ENCODE results near the gene C19orf47. TPM values are rescaled to one million over a fixed set of nuclear protein-coding genes. Genes with fewer than 3 reads are reported as not detected.

C19orf47 gene
- polyA plus RNA-seq, 1 donor from 2014 or later = 22.8 TPM

DNA sequence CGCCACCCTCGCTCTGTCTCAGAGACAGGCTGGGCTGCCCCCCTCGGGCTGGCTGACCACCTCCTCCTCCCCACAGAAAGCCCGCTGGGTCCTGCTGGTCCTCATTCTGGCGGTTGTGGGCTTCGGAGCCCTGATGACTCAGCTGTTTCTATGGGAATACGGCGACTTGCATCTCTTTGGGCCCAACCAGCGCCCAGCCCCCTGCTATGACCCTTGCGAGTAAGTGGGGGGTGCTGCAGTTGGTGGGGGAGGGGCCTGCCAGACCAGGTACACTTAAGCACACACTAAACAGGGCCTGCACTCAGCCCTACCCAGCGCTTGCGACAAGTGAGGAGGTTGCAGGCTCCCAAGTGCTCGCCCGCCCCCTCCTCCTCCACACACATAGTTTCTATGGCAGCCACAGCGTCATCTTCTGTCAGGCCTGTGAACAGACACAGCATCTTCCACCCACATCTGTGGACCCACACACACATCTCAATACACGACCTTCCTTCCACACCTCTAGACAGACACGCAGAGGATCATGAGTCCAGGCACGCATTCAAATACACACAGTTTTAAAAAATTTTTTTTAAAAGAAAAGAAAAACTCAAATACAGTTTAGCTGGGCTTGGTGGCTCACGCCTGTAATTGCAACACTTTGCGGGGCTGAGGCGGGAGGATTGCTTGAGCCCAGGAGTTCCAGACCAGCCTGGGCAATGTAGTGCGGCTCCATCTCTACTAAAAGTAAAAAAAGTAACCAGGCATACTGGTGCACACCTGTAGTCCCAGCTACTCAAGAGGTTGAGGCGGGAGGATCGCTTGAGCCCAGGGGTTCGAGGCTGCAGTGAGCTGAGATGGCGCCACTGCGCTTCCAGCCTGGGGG, 18.7 kb upstream of the C19orf47 start:
- Histone ChIP-seq H3K4me2 (ENCODE audit: low read length) (peak overlapping the region; percentile 96), H3F3A (ENCODE audit: insufficient read depth, low read length, poor library complexity, severe bottlenecking) (no peaks in the 10 kb centered on the region), H3K79me2 (replicated peaks; ENCODE audit: insufficient read depth, low read length) (peaks cover 34% of the 10 kb centered on the region), H3K27ac (ENCODE audit: low read length) (peak overlapping the region; percentile 92), H3K9ac (ENCODE audit: low read length) (peak overlapping the region; percentile 93), H2AFZ (ENCODE audit: low read depth, low read length) (no peak overlapping the region), H3K4me3 (ENCODE audit: low read length) (peak overlapping the region; percentile 85), H3K9me3 (ENCODE audit: low read length) (no peaks in the 10 kb centered on the region), H4K20me1 (ENCODE audit: insufficient read depth) (peaks cover 3% of the 10 kb centered on the region), H3K36me3 (ENCODE audit: insufficient read depth, low read length) (no peaks in the 10 kb centered on the region), H3K27me3 (ENCODE audit: insufficient read depth, low read depth, low read length) (no peaks in the 10 kb centered on the region), H3K9me2 (ENCODE audit: insufficient read depth, low read length) (no peaks in the 10 kb centered on the region)
- TF ChIP-seq EZH2 (IDR thresholded peaks at IDR 0.05; ENCODE audit: borderline replicate concordance, insufficient read depth, low read length, poor library complexity, severe bottlenecking) (no peak), SMC3 (conservative IDR thresholded peaks at IDR 0.05; ENCODE audit: poor library complexity) (peak; percentile 72), EP300 (conservative IDR thresholded peaks at IDR 0.05; ENCODE audit: poor library complexity, severe bottlenecking) (no peak), RAD21 (conservative IDR thresholded peaks at IDR 0.05) (peak; percentile 64), MXI1 (conservative IDR thresholded peaks at IDR 0.05; ENCODE audit: poor library complexity, severe bottlenecking) (peak; percentile 53), TAF1 (IDR thresholded peaks at IDR 0.05; ENCODE audit: low read depth) (peak; percentile 31), POLR2AphosphoS5 (IDR thresholded peaks at IDR 0.05) (peak; percentile 71)
- TF ChIP-seq, protein P1, sequence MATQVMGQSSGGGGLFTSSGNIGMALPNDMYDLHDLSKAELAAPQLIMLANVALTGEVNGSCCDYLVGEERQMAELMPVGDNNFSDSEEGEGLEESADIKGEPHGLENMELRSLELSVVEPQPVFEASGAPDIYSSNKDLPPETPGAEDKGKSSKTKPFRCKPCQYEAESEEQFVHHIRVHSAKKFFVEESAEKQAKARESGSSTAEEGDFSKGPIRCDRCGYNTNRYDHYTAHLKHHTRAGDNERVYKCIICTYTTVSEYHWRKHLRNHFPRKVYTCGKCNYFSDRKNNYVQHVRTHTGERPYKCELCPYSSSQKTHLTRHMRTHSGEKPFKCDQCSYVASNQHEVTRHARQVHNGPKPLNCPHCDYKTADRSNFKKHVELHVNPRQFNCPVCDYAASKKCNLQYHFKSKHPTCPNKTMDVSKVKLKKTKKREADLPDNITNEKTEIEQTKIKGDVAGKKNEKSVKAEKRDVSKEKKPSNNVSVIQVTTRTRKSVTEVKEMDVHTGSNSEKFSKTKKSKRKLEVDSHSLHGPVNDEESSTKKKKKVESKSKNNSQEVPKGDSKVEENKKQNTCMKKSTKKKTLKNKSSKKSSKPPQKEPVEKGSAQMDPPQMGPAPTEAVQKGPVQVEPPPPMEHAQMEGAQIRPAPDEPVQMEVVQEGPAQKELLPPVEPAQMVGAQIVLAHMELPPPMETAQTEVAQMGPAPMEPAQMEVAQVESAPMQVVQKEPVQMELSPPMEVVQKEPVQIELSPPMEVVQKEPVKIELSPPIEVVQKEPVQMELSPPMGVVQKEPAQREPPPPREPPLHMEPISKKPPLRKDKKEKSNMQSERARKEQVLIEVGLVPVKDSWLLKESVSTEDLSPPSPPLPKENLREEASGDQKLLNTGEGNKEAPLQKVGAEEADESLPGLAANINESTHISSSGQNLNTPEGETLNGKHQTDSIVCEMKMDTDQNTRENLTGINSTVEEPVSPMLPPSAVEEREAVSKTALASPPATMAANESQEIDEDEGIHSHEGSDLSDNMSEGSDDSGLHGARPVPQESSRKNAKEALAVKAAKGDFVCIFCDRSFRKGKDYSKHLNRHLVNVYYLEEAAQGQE (IDR thresholded peaks at IDR 0.05; ENCODE audit: borderline replicate concordance) = no peak
- TF ChIP-seq, protein P2, sequence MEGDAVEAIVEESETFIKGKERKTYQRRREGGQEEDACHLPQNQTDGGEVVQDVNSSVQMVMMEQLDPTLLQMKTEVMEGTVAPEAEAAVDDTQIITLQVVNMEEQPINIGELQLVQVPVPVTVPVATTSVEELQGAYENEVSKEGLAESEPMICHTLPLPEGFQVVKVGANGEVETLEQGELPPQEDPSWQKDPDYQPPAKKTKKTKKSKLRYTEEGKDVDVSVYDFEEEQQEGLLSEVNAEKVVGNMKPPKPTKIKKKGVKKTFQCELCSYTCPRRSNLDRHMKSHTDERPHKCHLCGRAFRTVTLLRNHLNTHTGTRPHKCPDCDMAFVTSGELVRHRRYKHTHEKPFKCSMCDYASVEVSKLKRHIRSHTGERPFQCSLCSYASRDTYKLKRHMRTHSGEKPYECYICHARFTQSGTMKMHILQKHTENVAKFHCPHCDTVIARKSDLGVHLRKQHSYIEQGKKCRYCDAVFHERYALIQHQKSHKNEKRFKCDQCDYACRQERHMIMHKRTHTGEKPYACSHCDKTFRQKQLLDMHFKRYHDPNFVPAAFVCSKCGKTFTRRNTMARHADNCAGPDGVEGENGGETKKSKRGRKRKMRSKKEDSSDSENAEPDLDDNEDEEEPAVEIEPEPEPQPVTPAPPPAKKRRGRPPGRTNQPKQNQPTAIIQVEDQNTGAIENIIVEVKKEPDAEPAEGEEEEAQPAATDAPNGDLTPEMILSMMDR (IDR thresholded peaks at IDR 0.05; ENCODE audit: poor library complexity, severe bottlenecking) = peak; percentile 68

DNA sequence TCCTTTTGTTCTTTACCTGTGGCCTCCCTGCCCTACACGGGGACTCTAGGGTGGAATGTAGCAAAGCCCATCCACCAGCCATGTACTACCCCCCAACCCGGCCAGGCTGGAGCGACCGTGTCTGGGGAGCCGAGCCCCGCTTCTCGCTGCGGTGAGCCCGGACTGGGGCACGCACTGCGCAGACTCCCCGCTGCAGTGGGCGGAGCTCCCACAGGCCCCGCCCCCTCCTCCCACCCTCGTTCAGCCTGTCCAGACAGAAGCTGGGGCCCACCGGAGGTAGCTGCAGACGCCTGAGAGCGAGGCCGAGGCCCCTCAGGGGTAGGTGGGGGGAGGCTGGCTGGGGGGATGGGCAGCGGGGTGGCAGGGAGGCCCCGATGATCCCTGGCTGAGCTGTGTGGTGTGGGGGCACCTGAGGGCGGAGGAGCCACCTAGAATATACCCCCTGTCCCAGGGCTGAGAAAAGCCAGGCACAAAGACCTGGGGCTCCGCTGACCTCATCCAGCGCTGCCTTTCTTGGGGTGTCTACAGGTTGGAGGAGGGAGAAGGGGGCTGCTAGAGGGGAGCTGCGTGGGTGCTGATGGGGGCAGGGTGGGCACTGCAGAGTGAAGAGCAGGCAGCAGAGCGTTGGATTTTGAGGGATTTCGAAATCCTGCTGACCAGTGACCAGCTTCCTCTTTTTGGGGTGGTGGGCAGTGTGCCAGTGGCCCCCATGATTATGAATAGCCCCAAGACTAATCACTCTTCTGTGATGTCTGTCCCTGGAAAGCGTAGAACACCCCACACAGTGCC, 17.6 kb upstream of the C19orf47 start:
- Histone ChIP-seq H3F3A (ENCODE audit: insufficient read depth, low read length, poor library complexity, severe bottlenecking) (no peaks in the 10 kb centered on the region), H4K20me1 (ENCODE audit: insufficient read depth) (peaks cover 3% of the 10 kb centered on the region), H3K4me2 (ENCODE audit: low read length) (peak overlapping the region; percentile 96), H2AFZ (ENCODE audit: low read depth, low read length) (peak overlapping the region; percentile 66), H3K9me3 (ENCODE audit: low read length) (no peaks in the 10 kb centered on the region), H3K27ac (ENCODE audit: low read length) (peak overlapping the region; percentile 92), H3K36me3 (ENCODE audit: insufficient read depth, low read length) (no peaks in the 10 kb centered on the region), H3K27me3 (ENCODE audit: insufficient read depth, low read depth, low read length) (no peaks in the 10 kb centered on the region), H3K4me3 (ENCODE audit: low read length) (peak overlapping the region; percentile 85), H3K9ac (ENCODE audit: low read length) (peak overlapping the region; percentile 93), H3K9me2 (ENCODE audit: insufficient read depth, low read length) (no peaks in the 10 kb centered on the region), H3K79me2 (replicated peaks; ENCODE audit: insufficient read depth, low read length) (peaks cover 34% of the 10 kb centered on the region)
- TF ChIP-seq RAD21 (conservative IDR thresholded peaks at IDR 0.05) (peak; percentile 12), TAF1 (IDR thresholded peaks at IDR 0.05; ENCODE audit: low read depth) (peak; percentile 59), POLR2AphosphoS5 (IDR thresholded peaks at IDR 0.05) (peak; percentile 95), SMC3 (conservative IDR thresholded peaks at IDR 0.05; ENCODE audit: poor library complexity) (no peak), EZH2 (IDR thresholded peaks at IDR 0.05; ENCODE audit: borderline replicate concordance, insufficient read depth, low read length, poor library complexity, severe bottlenecking) (no peak), MXI1 (conservative IDR thresholded peaks at IDR 0.05; ENCODE audit: poor library complexity, severe bottlenecking) (no peak), EP300 (conservative IDR thresholded peaks at IDR 0.05; ENCODE audit: poor library complexity, severe bottlenecking) (no peak)
- TF ChIP-seq, protein P1 (IDR thresholded peaks at IDR 0.05; ENCODE audit: borderline replicate concordance) = peak; percentile 79
- TF ChIP-seq, protein P2 (IDR thresholded peaks at IDR 0.05; ENCODE audit: poor library complexity, severe bottlenecking) = no peak

All from neural cell (in vitro differentiated cells).